H1 (cell line): ENCODE results near the gene SBF2. TPM values are rescaled to one million over a fixed set of nuclear protein-coding genes. Genes with fewer than 3 reads are reported as not detected.

Source experiments
- CTCF ChIA-PET: fragments of 300-600 bp; sonication (Branson Sonifier 250); formaldehyde crosslinking; loops from one replicate; lab custom pipeline; 2021; ENCODE audit not compliant: partially characterized antibody; lab: Charles Lee
- POLR2A ChIA-PET: fragments of 300-600 bp; sonication (Branson Sonifier 250); formaldehyde crosslinking; loops from one replicate; lab custom pipeline; 2021; ENCODE audit warnings: inconsistent platforms; ENCODE audit not compliant: partially characterized antibody; lab: Charles Lee
- DNase-seq, 2 experiments: peaks; one replicate each; pipeline versions ENCODE4 v3.0.0 to v3.0.0-alpha.2; 2010 to 2022; ENCODE audit warnings: low spot score in 2 of 2, low read depth in 1 of 2, mixed read lengths in 1 of 2
- FAIRE-seq: peaks from 2 replicates; lab custom pipeline; 2011; peaks lifted over from hg19 to GRCh38; lab: Jason Lieb, UNC
- H2AFZ ChIP-seq: 2 replicates; pipeline ENCODE4 v1.8.1; 2012; ENCODE audit warnings: low read length, inconsistent platforms
- H2AK5ac ChIP-seq: 2 replicates; pipeline ENCODE4 v1.6.1; 2013; ENCODE audit warnings: low read depth, low read length
- H2BK120ac ChIP-seq: replicated peaks from 2 replicates; pipeline ENCODE3; 2013; ENCODE audit warnings: low read depth, low read length, inconsistent platforms
- H2BK12ac ChIP-seq: 2 replicates; pipeline ENCODE4 v1.6.1; 2013; ENCODE audit warnings: low read depth, low read length
- H2BK15ac ChIP-seq: 2 replicates; pipeline ENCODE4 v1.6.1; 2013; ENCODE audit warnings: low read length
- H2BK20ac ChIP-seq: 2 replicates; pipeline ENCODE4 v1.6.1; 2013; ENCODE audit warnings: low read length
- H2BK5ac ChIP-seq: 2 replicates; pipeline ENCODE4 v1.6.1; 2013; ENCODE audit warnings: low read depth, low read length
- H3K14ac ChIP-seq: 2 replicates; pipeline ENCODE4 v1.6.1; 2013; ENCODE audit warnings: inconsistent platforms; ENCODE audit not compliant: insufficient read length
- H3K18ac ChIP-seq: 2 replicates; pipeline ENCODE4 v1.6.1; 2013; ENCODE audit warnings: low read length; ENCODE audit errors: extremely low read depth
- H3K23ac ChIP-seq: 2 replicates; pipeline ENCODE4 v1.6.1; 2013; ENCODE audit warnings: inconsistent platforms; ENCODE audit not compliant: insufficient read length
- H3K23me2 ChIP-seq: 2 replicates; pipeline ENCODE4 v1.6.1; 2013; ENCODE audit warnings: low read depth, low read length
- H3K27ac ChIP-seq: 2 replicates; pipeline ENCODE4 v1.6.1; 2011; ENCODE audit warnings: low read depth, low read length, inconsistent platforms
- H3K27me3 ChIP-seq, 4 experiments: replicated peaks in 1 of 4; 1 replicate in 1 of 4; 2 replicates in 3 of 4; pipeline versions ENCODE4 v1.6.1 to v1.8.1; 2011 to 2013; ENCODE audit warnings: low read length in 3 of 4, mild to moderate bottlenecking in 3 of 4, inconsistent platforms in 2 of 4, mixed read lengths in 2 of 4, moderate library complexity in 1 of 4; ENCODE audit not compliant: control insufficient read depth in 3 of 4, insufficient read depth in 3 of 4; ENCODE audit errors: extremely low read depth in 1 of 4
- H3K36me3 ChIP-seq, 4 experiments: 2 replicates each; pipeline versions ENCODE4 v1.6.1 to v1.8.1; 2011 to 2013; ENCODE audit warnings: mild to moderate bottlenecking in 4 of 4, low read length in 3 of 4, moderate library complexity in 2 of 4, control low read depth in 1 of 4, inconsistent platforms in 1 of 4; ENCODE audit not compliant: insufficient read depth in 4 of 4, control insufficient read depth in 2 of 4
- H3K4ac ChIP-seq: replicated peaks from 2 replicates; pipeline ENCODE3; 2013; ENCODE audit warnings: low read length, low read depth, mixed read lengths, inconsistent platforms; ENCODE audit not compliant: insufficient read length
- H3K4me1 ChIP-seq, 4 experiments: replicated peaks in 1 of 4; 1 replicate in 1 of 4; 2 replicates in 3 of 4; pipeline versions ENCODE4 v1.6.1 to v1.8.1; 2011 to 2013; ENCODE audit warnings: low read length in 3 of 4, inconsistent platforms in 2 of 4, mixed read lengths in 1 of 4; ENCODE audit not compliant: insufficient read depth in 4 of 4, control insufficient read depth in 3 of 4
- H3K4me2 ChIP-seq, 2 experiments: 2 replicates each; pipeline versions ENCODE4 v1.6.1 to v1.8.1; 2011 to 2013; ENCODE audit warnings: low read depth in 2 of 2, low read length in 2 of 2, control low read depth in 1 of 2, inconsistent platforms in 1 of 2, mild to moderate bottlenecking in 1 of 2; ENCODE audit not compliant: insufficient read depth in 1 of 2
- H3K4me3 ChIP-seq, 4 experiments: fragments of 200-600, 300-600 bp in 1 of 4; sonication (generic), shearing (Covaris generic), sonication (Bioruptor Twin) in 1 of 4; 2 replicates each; pipeline versions ENCODE4 v1.5.1 to v1.8.1; 2011 to 2016; ENCODE audit warnings: low read length in 4 of 4, low read depth in 3 of 4, control low read depth in 2 of 4, inconsistent platforms in 2 of 4, mild to moderate bottlenecking in 2 of 4, mixed read lengths in 1 of 4, moderate library complexity in 1 of 4; ENCODE audit not compliant: insufficient read depth in 2 of 4; ENCODE audit errors: extremely low read depth in 1 of 4
- H3K56ac ChIP-seq: replicated peaks from 2 replicates; pipeline ENCODE3; 2013; ENCODE audit warnings: low read depth, mild to moderate bottlenecking, mixed read lengths, low read length, inconsistent platforms; ENCODE audit not compliant: insufficient read length
- H3K79me1 ChIP-seq: 2 replicates; pipeline ENCODE4 v1.6.1; 2013; ENCODE audit warnings: low read depth, low read length, control low read depth
- H3K79me2 ChIP-seq, 2 experiments: 2 replicates each; pipeline versions ENCODE4 v1.6.1 to v1.8.1; 2012 to 2013; ENCODE audit warnings: low read length in 2 of 2, mild to moderate bottlenecking in 2 of 2, inconsistent platforms in 1 of 2; ENCODE audit not compliant: insufficient read depth in 2 of 2, control insufficient read depth in 1 of 2
- H3K9ac ChIP-seq, 4 experiments: replicated peaks in 1 of 4; 1 replicate in 1 of 4; 2 replicates in 3 of 4; pipeline versions ENCODE4 v1.6.1 to v1.8.1; 2011 to 2013; ENCODE audit warnings: low read depth in 3 of 4, low read length in 3 of 4, control low read depth in 2 of 4, mild to moderate bottlenecking in 2 of 4, moderate library complexity in 2 of 4, inconsistent platforms in 1 of 4; ENCODE audit errors: extremely low read depth in 1 of 4
- H3K9me3 ChIP-seq, 2 experiments: 2 replicates each; pipeline versions ENCODE4 v1.6.1 to v1.8.1; 2012 to 2013; ENCODE audit warnings: mild to moderate bottlenecking in 2 of 2, moderate library complexity in 2 of 2, control low read depth in 1 of 2, inconsistent platforms in 1 of 2, low read depth in 1 of 2, low read length in 1 of 2, mixed read lengths in 1 of 2; ENCODE audit not compliant: insufficient read depth in 2 of 2
- H4K20me1 ChIP-seq, 2 experiments: replicated peaks in 1 of 2; 2 replicates each; pipeline versions ENCODE3 to v1.8.1; 2011 to 2013; ENCODE audit warnings: inconsistent platforms in 2 of 2, low read length in 2 of 2, mild to moderate bottlenecking in 1 of 2; ENCODE audit not compliant: insufficient read depth in 2 of 2, control insufficient read depth in 1 of 2
- H4K5ac ChIP-seq: 2 replicates; pipeline ENCODE4 v1.6.1; 2013; ENCODE audit warnings: low read length, low read depth, mixed read lengths, inconsistent platforms; ENCODE audit not compliant: insufficient read length
- H4K8ac ChIP-seq: 2 replicates; pipeline ENCODE4 v1.8.0; 2013; ENCODE audit warnings: mild to moderate bottlenecking, moderate library complexity, low read length, inconsistent platforms; ENCODE audit not compliant: insufficient read depth; ENCODE audit errors: extremely low read depth
- H4K91ac ChIP-seq: replicated peaks from 2 replicates; pipeline ENCODE3; 2013; ENCODE audit warnings: low read length, mixed read lengths, inconsistent platforms; ENCODE audit not compliant: insufficient read length
- CREB1 ChIP-seq: IDR thresholded peaks from 2 replicates; pipeline ENCODE4 v1.6.1; 2012; ENCODE audit warnings: inconsistent platforms
- EZH2 ChIP-seq: fragments of 200-600 bp; sonication (generic); IDR thresholded peaks from 2 replicates; pipeline ENCODE4 v1.7.1; 2012; ENCODE audit warnings: low read depth, mild to moderate bottlenecking, moderate library complexity, low read length, inconsistent platforms; ENCODE audit not compliant: severe bottlenecking
- HDAC2 ChIP-seq, 2 experiments: fragments of 300-600 bp in 1 of 2; sonication (generic) in 1 of 2; IDR thresholded peaks; 2 replicates each; pipeline ENCODE4 v1.6.1; 2011 to 2012; ENCODE audit warnings: low read depth in 2 of 2, low read length in 2 of 2, mild to moderate bottlenecking in 2 of 2, moderate library complexity in 2 of 2, borderline replicate concordance in 1 of 2, inconsistent platforms in 1 of 2
- RBBP5 ChIP-seq: IDR thresholded peaks from 2 replicates; pipeline ENCODE4 v1.7.1; 2012; ENCODE audit warnings: low read depth, mild to moderate bottlenecking, inconsistent platforms, low read length, moderate library complexity, borderline replicate concordance
- RFX5 ChIP-seq: IDR thresholded peaks from 2 replicates; pipeline ENCODE4 v1.6.1; 2011; ENCODE audit warnings: low read depth, low read length, improper control_type of control experiment, borderline replicate concordance
- RNF2 ChIP-seq: fragments of 200-900, 300-1000 bp; sonication (generic); IDR thresholded peaks from 2 replicates; pipeline ENCODE4 v1.7.1; 2016; ENCODE audit warnings: borderline replicate concordance, low read depth, mild to moderate bottlenecking, antibody characterized with exemption, low read length; ENCODE audit not compliant: poor library complexity, severe bottlenecking; ENCODE audit errors: missing control alignments
- SAP30 ChIP-seq: fragments of 300-600 bp; sonication (generic); IDR thresholded peaks from 2 replicates; pipeline ENCODE4 v1.7.1; 2012; ENCODE audit warnings: low read length, moderate library complexity, mild to moderate bottlenecking, inconsistent platforms; ENCODE audit not compliant: insufficient read depth, insufficient replicate concordance
- SP4 ChIP-seq: IDR thresholded peaks from 2 replicates; pipeline ENCODE4 v1.6.1; 2012; ENCODE audit warnings: low read length, inconsistent platforms
- WGBS, 2 experiments: shearing (Covaris generic) in 1 of 2; methylation state at CpG; one replicate each; pipeline versions ENCODE4 v1.1.6 to v1.1.7; 2013 to 2015; ENCODE audit warnings: low lambda C conversion rate in 2 of 2, mixed read lengths in 2 of 2, inconsistent platforms in 1 of 2, low coverage in 1 of 2, missing lambda C conversion rate in 1 of 2; ENCODE audit not compliant: insufficient replicate concordance in 2 of 2, insufficient coverage in 1 of 2, insufficient read length in 1 of 2; ENCODE audit errors: extremely low coverage in 1 of 2, missing lambda C conversion rate in 1 of 2; 5-methylcytosine and 5-hydroxymethylcytosine counted together
- polyA plus RNA-seq, 7 experiments: library from polyadenylated mRNA; depleted of rRNA in 3 of 7; stranded (reverse) in 5 of 7; unstranded in 2 of 7; fragments of >200 nt in 5 of 7; fragments of 200-250 nt in 2 of 7; gene quantifications; 1 replicate in 5 of 7; 2 replicates in 1 of 7; 4 replicates in 1 of 7; pipeline versions ENCODE4 v1.2.1 to v1.2.3, GENCODE V29; 2011 to 2013; ENCODE audit warnings: missing spikeins in 2 of 7, mixed read lengths in 2 of 7
- total RNA-seq: library from RNA; stranded (reverse); fragmentation: NEBNext Ultra II Directional; extraction: Animal tissue kit (Norgen Biotek cat#: 25700); gene quantifications from 2 replicates; pipeline ENCODE4 v1.2.1, GENCODE V29; 2021

The SBF2 gene
- total and polyA plus RNA-seq, 2 of the 8 experiments (the other 6 are each of a cell fraction or from before 2014, with no cell fraction given): 36.7 to 50.5 TPM

GRCh38 chr11:10314199-10315072 lies 20.4 kb upstream of the SBF2 start:
- Histone ChIP-seq H2BK12ac (no peak overlapping the region), H3K79me2 (no peaks in the 10 kb centered on the region)
- TF ChIP-seq RNF2: no peak
- no peak for TF ChIP-seq HDAC2 (IDR thresholded peaks at IDR 0.05; ENCODE audit: borderline replicate concordance in 1 of 2, low read depth in 2 of 2, low read length in 2 of 2)
- peak; percentile 96 for TF ChIP-seq RFX5
- no peak for TF ChIP-seq EZH2
- no peak for TF ChIP-seq RBBP5
- no peak for TF ChIP-seq SAP30
- no peak for TF ChIP-seq SP4
- TF ChIP-seq CREB1: peak; percentile 85
- TF ChIP-seq, all 59 proteins: peak for 2
- peak; percentile 96 for FAIRE-seq
- Histone ChIP-seq H2BK120ac (no peak overlapping the region), H3K36me3 (no peaks in the 10 kb centered on the region), H3K4ac (no peak overlapping the region), H3K56ac (no peak overlapping the region), H3K4me2 (no peak overlapping the region), H3K14ac (no peak overlapping the region), H3K9ac (no peak overlapping the region), H3K27ac (no peak overlapping the region), H4K8ac (no peak overlapping the region), H3K23ac (no peak overlapping the region), H3K23me2 (no peaks in the 10 kb centered on the region), H4K20me1 (no peaks in the 10 kb centered on the region), H4K5ac (no peak overlapping the region), H3K18ac (no peak overlapping the region), H3K79me1 (no peaks in the 10 kb centered on the region), H2AK5ac (no peak overlapping the region), H3K4me3 (no peak overlapping the region), H2BK15ac (no peak overlapping the region), H3K27me3 (no peaks in the 10 kb centered on the region), H3K9me3 (no peaks in the 10 kb centered on the region), H2BK20ac (no peak overlapping the region), H2BK5ac (no peak overlapping the region), H2AFZ (0 out of 2 replicates have a peak overlapping the region, but pooled peaks have one; percentile 24), H3K4me1 (peaks cover 2 to 16% (median 8%) of the 10 kb centered on the region in 4 experiments), H4K91ac (no peak overlapping the region)
- 89% methylated on average over 8 of the region's 8 CpGs; no CpG with 5 or more reads in 1 of the 2 experiments for WGBS, 2 experiments
- DNase-seq: no peak
- CTCF ChIA-PET: interaction anchor here (1.6 to 2.9 kb wide), 5 partner anchors 10 to 238 kb away, joined by 4 to 13 read pairs (median 9); partner anchors contain the start of gene ADM
- POLR2A ChIA-PET: interaction anchor here (1.4 to 6.8 kb wide), 4 partner anchors 9 to 41 kb away, joined by 3 to 62 read pairs (median 6); partner anchors contain the start of gene ADM
